ENCODE results near the gene CMIP.

GRCh38 chr16:81739503-81739902 lies 294.9 kb downstream of the CMIP start:
- TF ChIP-seq POLR2A (IDR thresholded peaks at IDR 0.05) (no peak), CTCF (IDR thresholded peaks at IDR 0.05) (no peak)

Measured in Peyer's patch (tissue), 4 donors.